ENCODE measurements around the gene LMAN2. TPM values are rescaled to one million over a fixed set of nuclear protein-coding genes. Genes with fewer than 3 reads are reported as not detected.
"Not testable (repeated sequence)": the region's sequence is repeated elsewhere in the genome, so short reads cannot be mapped to it uniquely, and the experiment has no call there.

The LMAN2 gene
- total RNA-seq, 2 donors from 2014 or later, result 137 to 185 TPM

DNA sequence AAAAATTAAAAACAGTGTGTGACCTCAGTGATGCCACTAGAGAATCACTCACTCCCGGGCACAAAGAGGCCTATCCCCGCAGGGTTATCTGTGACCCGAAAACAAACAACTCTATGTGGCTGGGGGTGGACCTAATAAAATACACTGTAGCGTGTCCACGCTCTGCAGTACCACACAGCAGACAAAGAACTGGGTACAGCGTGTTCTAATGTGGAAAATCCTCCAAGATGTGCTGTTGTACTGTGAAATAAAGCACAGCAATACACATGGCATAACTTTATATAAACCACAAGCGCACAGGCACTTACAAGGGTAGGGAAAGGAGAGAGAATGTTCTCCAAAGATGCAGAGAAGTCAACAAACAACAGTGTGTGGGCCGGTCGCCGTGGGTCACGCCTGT is 24.6 kb upstream of the LMAN2 start:
- H3K4me1 ChIP-seq, result peaks cover 7% of the 10 kb centered on the region
- H3K4me3 ChIP-seq, result no peak overlapping the region
- H3K9me3 ChIP-seq, result no peaks in the 10 kb centered on the region
- no peak overlapping the region for H3K27ac ChIP-seq
- intact Hi-C loops (cut with DNase I), result loop anchor here (5.0 kb wide), 1 partner anchor 49 kb away; no protein-coding TSS in a partner anchor
- no peaks in the 10 kb centered on the region for H3K27me3 ChIP-seq
- TF ChIP-seq, protein P1, sequence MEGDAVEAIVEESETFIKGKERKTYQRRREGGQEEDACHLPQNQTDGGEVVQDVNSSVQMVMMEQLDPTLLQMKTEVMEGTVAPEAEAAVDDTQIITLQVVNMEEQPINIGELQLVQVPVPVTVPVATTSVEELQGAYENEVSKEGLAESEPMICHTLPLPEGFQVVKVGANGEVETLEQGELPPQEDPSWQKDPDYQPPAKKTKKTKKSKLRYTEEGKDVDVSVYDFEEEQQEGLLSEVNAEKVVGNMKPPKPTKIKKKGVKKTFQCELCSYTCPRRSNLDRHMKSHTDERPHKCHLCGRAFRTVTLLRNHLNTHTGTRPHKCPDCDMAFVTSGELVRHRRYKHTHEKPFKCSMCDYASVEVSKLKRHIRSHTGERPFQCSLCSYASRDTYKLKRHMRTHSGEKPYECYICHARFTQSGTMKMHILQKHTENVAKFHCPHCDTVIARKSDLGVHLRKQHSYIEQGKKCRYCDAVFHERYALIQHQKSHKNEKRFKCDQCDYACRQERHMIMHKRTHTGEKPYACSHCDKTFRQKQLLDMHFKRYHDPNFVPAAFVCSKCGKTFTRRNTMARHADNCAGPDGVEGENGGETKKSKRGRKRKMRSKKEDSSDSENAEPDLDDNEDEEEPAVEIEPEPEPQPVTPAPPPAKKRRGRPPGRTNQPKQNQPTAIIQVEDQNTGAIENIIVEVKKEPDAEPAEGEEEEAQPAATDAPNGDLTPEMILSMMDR (IDR thresholded peaks at IDR 0.05), result no peak
- H3K9ac ChIP-seq (ENCODE audit: low read depth in 2 of 2, low read length in 2 of 2), result no peak overlapping the region
- H3K36me3 ChIP-seq, result no peaks in the 10 kb centered on the region
- no peak for DNase-seq

DNA sequence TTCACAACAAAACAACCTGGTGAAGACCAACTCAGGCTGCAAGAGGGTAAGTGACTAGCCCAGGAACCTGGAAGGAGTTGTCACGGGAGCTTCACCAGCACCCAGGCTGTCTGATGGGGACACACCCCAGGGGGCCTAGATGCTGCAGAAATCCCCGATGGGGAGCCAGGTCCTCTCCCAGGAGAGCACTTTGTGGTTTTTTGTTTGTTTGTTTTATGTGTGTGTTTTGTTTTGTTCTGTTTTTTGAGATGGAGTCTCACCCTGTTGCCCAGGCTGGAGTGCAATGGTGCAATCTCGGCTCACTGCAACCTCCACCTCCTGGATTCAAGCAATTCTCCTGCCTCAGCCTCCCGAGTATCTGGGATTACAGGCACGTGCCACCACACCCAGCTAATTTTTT is 24.0 kb upstream of the LMAN2 start:
- H3K4me1 ChIP-seq; DNase-seq; H3K9ac ChIP-seq (ENCODE audit: low read depth in 2 of 2, low read length in 2 of 2); H3K27me3 ChIP-seq; H3K9me3 ChIP-seq; H3K36me3 ChIP-seq; H3K4me3 ChIP-seq; H3K27ac ChIP-seq: not testable (repeated sequence)
- intact Hi-C loops (cut with DNase I), result loop anchor here (5.0 kb wide), 1 partner anchor 48 kb away; no protein-coding TSS in a partner anchor

DNA sequence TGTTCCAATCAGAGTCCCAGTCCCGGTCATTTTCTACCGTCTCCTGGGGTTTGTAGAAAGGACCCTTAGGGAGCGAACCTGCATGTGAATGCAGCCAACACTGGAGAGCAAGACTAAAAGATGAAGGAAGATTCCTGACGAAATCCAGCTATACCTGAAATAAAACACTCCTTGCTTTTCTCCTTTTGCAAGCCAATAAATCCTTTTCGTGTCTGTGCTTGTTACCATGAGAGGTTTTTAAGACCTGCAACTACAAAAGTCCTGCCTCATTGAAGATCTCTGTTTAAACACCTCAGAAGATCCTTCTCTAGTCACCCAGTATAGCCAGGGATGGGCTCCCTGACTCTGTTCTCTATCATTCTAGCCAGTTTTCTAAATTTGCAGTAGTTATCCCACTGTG is 22.7 kb upstream of the LMAN2 start:
- H3K4me1 ChIP-seq, result peaks cover 10% of the 10 kb centered on the region
- no peak overlapping the region for H3K27ac ChIP-seq
- no peaks in the 10 kb centered on the region for H3K36me3 ChIP-seq
- DNase-seq, result no peak
- H3K4me3 ChIP-seq, result no peak overlapping the region
- intact Hi-C loops (cut with DNase I), result no loop called here
- H3K9me3 ChIP-seq, result no peaks in the 10 kb centered on the region
- TF ChIP-seq, protein P1 (IDR thresholded peaks at IDR 0.05), result no peak
- no peaks in the 10 kb centered on the region for H3K27me3 ChIP-seq
- no peak overlapping the region for H3K9ac ChIP-seq (ENCODE audit: low read depth in 2 of 2, low read length in 2 of 2)

DNA sequence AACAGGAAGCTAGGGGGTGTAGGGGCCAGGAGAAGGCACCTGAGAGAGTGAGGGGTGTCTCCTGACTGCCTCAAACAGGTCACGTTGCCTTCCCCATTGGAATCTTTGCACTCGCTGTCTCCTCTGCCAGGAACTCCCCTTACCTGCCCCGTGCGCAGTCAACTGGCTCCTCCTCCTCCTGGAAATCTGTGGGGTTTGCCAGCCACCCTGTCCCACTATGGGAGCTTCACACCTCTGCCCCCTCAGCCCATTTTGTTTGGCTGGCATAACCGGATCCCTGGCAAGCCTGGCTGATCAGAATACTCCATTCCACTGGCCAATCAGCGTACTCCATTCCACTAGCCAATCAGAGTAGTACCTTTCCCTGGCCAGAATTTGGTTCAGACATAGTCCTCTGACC is 22.3 kb upstream of the LMAN2 start:
- no peak overlapping the region for H3K27ac ChIP-seq
- H3K4me1 ChIP-seq, result peaks cover 10% of the 10 kb centered on the region
- no peak overlapping the region for H3K4me3 ChIP-seq
- no peak for DNase-seq
- intact Hi-C loops (cut with DNase I), result no loop called here
- TF ChIP-seq, protein P1 (IDR thresholded peaks at IDR 0.05), result no peak
- H3K27me3 ChIP-seq, result no peaks in the 10 kb centered on the region
- no peak overlapping the region for H3K9ac ChIP-seq (ENCODE audit: low read depth in 2 of 2, low read length in 2 of 2)
- no peaks in the 10 kb centered on the region for H3K36me3 ChIP-seq
- H3K9me3 ChIP-seq, result no peaks in the 10 kb centered on the region

DNA sequence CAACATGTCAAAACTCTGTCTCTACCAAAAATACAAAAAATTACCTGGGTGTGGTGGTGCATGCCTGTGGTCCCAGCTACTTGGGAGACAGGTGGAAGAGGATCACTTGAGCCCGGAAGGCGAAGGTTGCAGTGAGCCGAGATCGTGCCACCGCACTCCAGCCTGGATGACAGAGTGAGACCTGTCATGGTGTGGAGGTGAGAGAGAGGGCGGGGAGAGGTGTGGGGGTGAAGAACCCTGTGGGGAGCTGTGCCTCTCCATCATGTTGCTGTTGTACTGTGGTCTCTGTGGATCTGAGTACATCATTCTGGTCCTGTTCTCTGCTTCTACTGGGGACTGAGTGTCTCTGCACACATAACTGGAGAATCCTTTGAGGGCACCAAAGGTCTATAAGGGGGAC is 21.4 kb upstream of the LMAN2 start:
- Histone ChIP-seq H3K27ac (no peak overlapping the region), H3K4me3 (no peak overlapping the region), H3K36me3 (no peaks in the 10 kb centered on the region), H3K4me1 (peaks cover 10% of the 10 kb centered on the region), H3K9me3 (no peaks in the 10 kb centered on the region), H3K9ac (ENCODE audit: low read depth in 2 of 2, low read length in 2 of 2) (no peak overlapping the region), H3K27me3 (no peaks in the 10 kb centered on the region)
- DNase-seq, result no peak
- intact Hi-C loops (cut with DNase I), result no loop called here
- TF ChIP-seq, protein P1 (IDR thresholded peaks at IDR 0.05), result no peak

DNA sequence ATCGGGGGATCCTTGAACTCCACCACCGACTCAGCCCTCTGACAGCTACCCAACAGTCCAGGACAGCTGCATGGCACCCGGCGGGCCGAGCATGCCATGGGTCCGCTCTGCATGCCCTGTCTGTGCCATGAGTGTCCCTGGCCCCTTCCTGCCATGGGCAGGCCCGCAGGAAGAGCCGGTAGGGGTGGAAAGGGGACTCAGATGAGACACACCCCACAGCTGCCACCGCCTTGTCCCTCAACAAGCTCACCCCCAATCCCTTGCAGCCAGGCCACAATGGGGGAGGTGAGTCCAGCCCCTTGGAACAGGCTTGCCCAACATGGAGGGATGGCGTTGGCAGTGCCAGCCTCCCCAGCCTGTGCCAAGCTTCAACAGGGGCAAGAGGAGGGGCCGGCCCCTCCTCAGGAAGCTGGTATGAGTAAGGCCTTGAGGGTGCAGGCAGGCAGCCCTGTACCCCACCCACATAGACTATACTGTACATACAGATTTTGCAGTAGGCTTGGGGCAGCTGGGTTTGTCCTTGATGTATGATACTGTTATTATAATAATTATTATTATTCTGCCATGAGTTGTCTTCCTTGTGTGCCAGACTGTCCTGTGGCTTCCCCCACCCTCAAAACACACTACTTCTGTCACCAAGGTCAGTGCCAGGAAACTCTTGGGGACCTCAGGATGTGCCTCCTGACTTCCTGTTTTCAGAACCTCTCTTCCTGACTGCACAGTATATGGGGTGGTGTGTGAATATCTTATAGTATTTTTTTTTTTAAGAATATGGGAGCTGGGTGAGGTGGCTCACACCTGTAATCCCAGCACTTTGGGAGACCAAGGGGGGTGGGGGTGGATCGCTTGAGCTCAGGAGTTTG is 20.8 kb upstream of the LMAN2 start:
- no peak for DNase-seq
- Histone ChIP-seq H3K9me3 (no peaks in the 10 kb centered on the region), H3K9ac (ENCODE audit: low read depth in 2 of 2, low read length in 2 of 2) (peak overlapping the region in 1 of 2 donors; percentile 4), H3K4me3 (no peak overlapping the region), H3K27me3 (no peaks in the 10 kb centered on the region), H3K36me3 (no peaks in the 10 kb centered on the region), H3K27ac (peak overlapping the region; percentile 24), H3K4me1 (peaks cover 10% of the 10 kb centered on the region)
- intact Hi-C loops (cut with DNase I), result no loop called here
- TF ChIP-seq, protein P1 (IDR thresholded peaks at IDR 0.05), result no peak
